Keratinocyte (primary cell): ENCODE data around the gene OR56B1.

Experiments used
- EZH2 ChIP-seq: IDR thresholded peaks from one replicate; pipeline ENCODE4 v1.6.1; 2012; ENCODE audit warnings: inconsistent platforms, mild to moderate bottlenecking, low read length, moderate library complexity
- TF ChIP-seq, protein P1 (sequence below), 3 experiments: IDR thresholded peaks in 1 of 3; conservative IDR thresholded peaks in 1 of 3; optimal IDR thresholded peaks in 1 of 3; 2 replicates in 2 of 3; 3 replicates in 1 of 3; pipeline versions ENCODE3 to v1.5.1; 2011; ENCODE audit warnings: low read length in 3 of 3, mild to moderate bottlenecking in 3 of 3, moderate library complexity in 2 of 3, control low read depth in 1 of 3, inconsistent platforms in 1 of 3; ENCODE audit not compliant: insufficient read depth in 2 of 3; ENCODE audit errors: extremely low read depth in 1 of 3

DNA sequence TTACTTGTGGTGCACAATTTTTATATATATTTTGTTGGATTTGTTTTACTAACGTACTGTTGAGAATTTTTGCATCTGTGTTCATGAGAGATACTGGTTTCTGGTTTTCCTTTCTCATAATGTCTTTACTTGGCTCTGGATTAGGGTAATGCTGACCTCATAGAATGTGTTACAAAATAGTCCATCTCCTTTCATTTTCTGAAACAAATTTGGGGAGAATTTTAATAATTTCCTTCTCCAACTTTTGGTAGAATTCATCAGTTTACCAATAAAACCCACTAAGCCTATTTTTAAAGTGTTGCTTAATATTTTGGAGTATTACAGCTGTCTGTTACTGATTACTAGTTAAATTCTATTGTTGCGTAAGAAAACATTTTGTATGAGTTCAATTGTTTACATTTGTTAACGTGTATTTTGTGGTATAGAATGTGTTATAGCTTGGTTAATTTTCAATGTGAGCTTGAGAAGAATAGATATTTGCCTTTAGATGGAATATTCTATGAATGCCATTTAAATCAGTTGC, 35.1 kb upstream of the OR56B1 start:
- TF ChIP-seq, protein P1, sequence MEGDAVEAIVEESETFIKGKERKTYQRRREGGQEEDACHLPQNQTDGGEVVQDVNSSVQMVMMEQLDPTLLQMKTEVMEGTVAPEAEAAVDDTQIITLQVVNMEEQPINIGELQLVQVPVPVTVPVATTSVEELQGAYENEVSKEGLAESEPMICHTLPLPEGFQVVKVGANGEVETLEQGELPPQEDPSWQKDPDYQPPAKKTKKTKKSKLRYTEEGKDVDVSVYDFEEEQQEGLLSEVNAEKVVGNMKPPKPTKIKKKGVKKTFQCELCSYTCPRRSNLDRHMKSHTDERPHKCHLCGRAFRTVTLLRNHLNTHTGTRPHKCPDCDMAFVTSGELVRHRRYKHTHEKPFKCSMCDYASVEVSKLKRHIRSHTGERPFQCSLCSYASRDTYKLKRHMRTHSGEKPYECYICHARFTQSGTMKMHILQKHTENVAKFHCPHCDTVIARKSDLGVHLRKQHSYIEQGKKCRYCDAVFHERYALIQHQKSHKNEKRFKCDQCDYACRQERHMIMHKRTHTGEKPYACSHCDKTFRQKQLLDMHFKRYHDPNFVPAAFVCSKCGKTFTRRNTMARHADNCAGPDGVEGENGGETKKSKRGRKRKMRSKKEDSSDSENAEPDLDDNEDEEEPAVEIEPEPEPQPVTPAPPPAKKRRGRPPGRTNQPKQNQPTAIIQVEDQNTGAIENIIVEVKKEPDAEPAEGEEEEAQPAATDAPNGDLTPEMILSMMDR (optimal IDR thresholded peaks at IDR 0.05 in 1 of 3, IDR thresholded peaks at IDR 0.05 in 1 of 3, conservative IDR thresholded peaks at IDR 0.05 in 1 of 3; ENCODE audit: extremely low read depth in 1 of 3, insufficient read depth in 2 of 3, low read length in 3 of 3) = no peak
- no peak for TF ChIP-seq EZH2
